Ectodermal cell (in vitro differentiated cells): ENCODE measurements around the gene RGS6.

Source experiments
- H3K27ac ChIP-seq: 2 replicates; pipeline ENCODE4 v1.7.0; 2013; ENCODE audit warnings: mild to moderate bottlenecking, low read depth, low read length; ENCODE audit not compliant: insufficient read depth, poor library complexity, severe bottlenecking
- H3K27me3 ChIP-seq: 2 replicates; pipeline ENCODE4 v1.7.0; 2013; ENCODE audit warnings: mild to moderate bottlenecking, low read length; ENCODE audit not compliant: insufficient read depth, control insufficient read depth, poor library complexity, severe bottlenecking
- H3K36me3 ChIP-seq: one replicate; pipeline ENCODE4 v1.7.0; 2013; ENCODE audit warnings: low read length; ENCODE audit not compliant: control insufficient read depth, insufficient read depth
- H3K4me1 ChIP-seq: one replicate; pipeline ENCODE4 v1.7.0; 2013; ENCODE audit warnings: low read length; ENCODE audit not compliant: control insufficient read depth, insufficient read depth
- H3K4me3 ChIP-seq: 2 replicates; pipeline ENCODE4 v1.7.0; 2013; ENCODE audit warnings: low read depth, low read length, control low read depth; ENCODE audit not compliant: insufficient read depth
- H3K9me3 ChIP-seq: 2 replicates; pipeline ENCODE4 v1.7.0; 2013; ENCODE audit warnings: mild to moderate bottlenecking, low read length, moderate library complexity; ENCODE audit not compliant: control insufficient read depth
- WGBS, 2 experiments: methylation state at CpG; one replicate each; pipeline ENCODE4 v1.1.7; 2013; ENCODE audit warnings: missing lambda C conversion rate in 2 of 2; 5-methylcytosine and 5-hydroxymethylcytosine counted together

The RGS6 gene

GRCh38 chr14:72549026-72549425 is 616.8 kb downstream of the RGS6 start:
- Histone ChIP-seq H3K4me3 (no peak overlapping the region), H3K36me3 (no peaks in the 10 kb centered on the region), H3K27me3 (no peaks in the 10 kb centered on the region), H3K4me1 (peaks cover 10% of the 10 kb centered on the region), H3K27ac (no peak overlapping the region), H3K9me3 (no peaks in the 10 kb centered on the region)
- WGBS, 2 experiments = 90 to 93% methylated on average over 8 of the region's 8 CpGs

- WGBS, 2 experiments = 88 to 93% methylated on average over 5 to 6 of the region's 6 CpGs
- no peak overlapping the region for H3K4me3 ChIP-seq
- H3K36me3 ChIP-seq = no peaks in the 10 kb centered on the region
- no peaks in the 10 kb centered on the region for H3K27me3 ChIP-seq
- H3K9me3 ChIP-seq = no peaks in the 10 kb centered on the region
- H3K27ac ChIP-seq = no peak overlapping the region
- peaks cover 4% of the 10 kb centered on the region for H3K4me1 ChIP-seq
These were observed 617.6 kb downstream of the RGS6 start for GRCh38 chr14:72549854-72550253.

- Histone ChIP-seq H3K27ac (no peak overlapping the region), H3K9me3 (no peaks in the 10 kb centered on the region), H3K27me3 (no peaks in the 10 kb centered on the region), H3K4me1 (no peaks in the 10 kb centered on the region), H3K36me3 (no peaks in the 10 kb centered on the region), H3K4me3 (no peak overlapping the region)
- 90 to 94% methylated on average over 3 to 4 of the region's 4 CpGs for WGBS, 2 experiments
These were observed 618.3 kb downstream of the RGS6 start for GRCh38 chr14:72550513-72550912.

- Histone ChIP-seq H3K27ac (no peak overlapping the region), H3K36me3 (no peaks in the 10 kb centered on the region), H3K4me1 (no peaks in the 10 kb centered on the region), H3K27me3 (no peaks in the 10 kb centered on the region), H3K9me3 (no peaks in the 10 kb centered on the region), H3K4me3 (no peak overlapping the region)
- WGBS, 2 experiments = 85 to 89% methylated on average over 5 of the region's 5 CpGs
These were observed 620.0 kb downstream of the RGS6 start for GRCh38 chr14:72552236-72552635.

GRCh38 chr14:72553161-72553560 is 620.9 kb downstream of the RGS6 start:
- Histone ChIP-seq H3K27ac (no peak overlapping the region), H3K4me1 (no peaks in the 10 kb centered on the region), H3K9me3 (no peaks in the 10 kb centered on the region), H3K27me3 (no peaks in the 10 kb centered on the region), H3K4me3 (no peak overlapping the region), H3K36me3 (no peaks in the 10 kb centered on the region)
- 94 to 95% methylated on average over 8 of the region's 8 CpGs for WGBS, 2 experiments

- H3K4me1 ChIP-seq = no peaks in the 10 kb centered on the region
- no peaks in the 10 kb centered on the region for H3K36me3 ChIP-seq
- no peaks in the 10 kb centered on the region for H3K9me3 ChIP-seq
- H3K4me3 ChIP-seq = no peak overlapping the region
- 79 to 83% methylated on average over 5 of the region's 5 CpGs for WGBS, 2 experiments
- no peak overlapping the region for H3K27ac ChIP-seq
- H3K27me3 ChIP-seq = no peaks in the 10 kb centered on the region
These were observed 621.4 kb downstream of the RGS6 start for GRCh38 chr14:72553656-72554055.

- no peaks in the 10 kb centered on the region for H3K36me3 ChIP-seq
- no peak overlapping the region for H3K4me3 ChIP-seq
- H3K9me3 ChIP-seq = no peaks in the 10 kb centered on the region
- no peak overlapping the region for H3K27ac ChIP-seq
- no peaks in the 10 kb centered on the region for H3K27me3 ChIP-seq
- 89 to 93% methylated on average over 4 of the region's 4 CpGs for WGBS, 2 experiments
- H3K4me1 ChIP-seq = peaks cover 6% of the 10 kb centered on the region
These were observed 622.2 kb downstream of the RGS6 start for GRCh38 chr14:72554401-72554800.

- no peaks in the 10 kb centered on the region for H3K27me3 ChIP-seq
- peaks cover 10% of the 10 kb centered on the region for H3K4me1 ChIP-seq
- H3K27ac ChIP-seq = no peak overlapping the region
- no peak overlapping the region for H3K4me3 ChIP-seq
- WGBS, 2 experiments = 92 to 95% methylated on average over 5 of the region's 5 CpGs
- H3K36me3 ChIP-seq = no peaks in the 10 kb centered on the region
- H3K9me3 ChIP-seq = no peaks in the 10 kb centered on the region
These were observed 622.9 kb downstream of the RGS6 start for GRCh38 chr14:72554994-72555608.

- H3K9me3 ChIP-seq = no peaks in the 10 kb centered on the region
- H3K4me3 ChIP-seq = no peak overlapping the region
- H3K27ac ChIP-seq = no peak overlapping the region
- 94 to 95% methylated on average over 7 of the region's 7 CpGs for WGBS, 2 experiments
- peaks cover 10% of the 10 kb centered on the region for H3K4me1 ChIP-seq
- no peaks in the 10 kb centered on the region for H3K36me3 ChIP-seq
- H3K27me3 ChIP-seq = no peaks in the 10 kb centered on the region
These were observed 623.4 kb downstream of the RGS6 start for GRCh38 chr14:72555609-72556000.

GRCh38 chr14:72557671-72558070 is 625.4 kb downstream of the RGS6 start:
- Histone ChIP-seq H3K4me1 (peaks cover 10% of the 10 kb centered on the region), H3K4me3 (no peak overlapping the region), H3K9me3 (no peaks in the 10 kb centered on the region), H3K36me3 (no peaks in the 10 kb centered on the region), H3K27ac (no peak overlapping the region), H3K27me3 (no peaks in the 10 kb centered on the region)
- WGBS, 2 experiments = 94 to 97% methylated on average over 6 of the region's 6 CpGs

GRCh38 chr14:72558721-72559120 is 626.5 kb downstream of the RGS6 start:
- Histone ChIP-seq H3K4me1 (peaks cover 10% of the 10 kb centered on the region), H3K36me3 (no peaks in the 10 kb centered on the region), H3K27ac (no peak overlapping the region), H3K4me3 (no peak overlapping the region), H3K9me3 (no peaks in the 10 kb centered on the region), H3K27me3 (no peaks in the 10 kb centered on the region)
- WGBS, 2 experiments = 92 to 94% methylated on average over 5 of the region's 5 CpGs
